ENCODE results near the gene ATE1.

Gene ATE1

GRCh38 chr10:121862649-121863048, 65.2 kb downstream of the ATE1 start:
- no peaks in the 10 kb centered on the region for H3K36me3 ChIP-seq (ENCODE audit: insufficient read depth, low read length)
- no peak overlapping the region for H3K4me3 ChIP-seq (ENCODE audit: low read depth in 1 of 2, low read length in 2 of 2)
- H3K27ac ChIP-seq (ENCODE audit: low read depth, low read length), result no peak overlapping the region
- H3K9me3 ChIP-seq (ENCODE audit: low read length), result no peaks in the 10 kb centered on the region
- H3K27me3 ChIP-seq (ENCODE audit: control insufficient read depth in 1 of 2, insufficient read depth in 2 of 2, low read length in 2 of 2), result no peaks in the 10 kb centered on the region
- no peak overlapping the region for H3K9ac ChIP-seq (ENCODE audit: low read length)
- no peaks in the 10 kb centered on the region for H3K4me1 ChIP-seq (ENCODE audit: insufficient read depth, low read length)

- H3K4me1 ChIP-seq (ENCODE audit: insufficient read depth, low read length), result no peaks in the 10 kb centered on the region
- H3K27me3 ChIP-seq (ENCODE audit: control insufficient read depth in 1 of 2, insufficient read depth in 2 of 2, low read length in 2 of 2), result no peaks in the 10 kb centered on the region
- no peak overlapping the region for H3K4me3 ChIP-seq (ENCODE audit: low read depth in 1 of 2, low read length in 2 of 2)
- no peak overlapping the region for H3K27ac ChIP-seq (ENCODE audit: low read depth, low read length)
- no peak overlapping the region for H3K9ac ChIP-seq (ENCODE audit: low read length)
- no peaks in the 10 kb centered on the region for H3K9me3 ChIP-seq (ENCODE audit: low read length)
- no peaks in the 10 kb centered on the region for H3K36me3 ChIP-seq (ENCODE audit: insufficient read depth, low read length)
Observed at GRCh38 chr10:121862042-121862441, 65.8 kb downstream of the ATE1 start.

- Histone ChIP-seq H3K36me3 (ENCODE audit: insufficient read depth, low read length) (no peaks in the 10 kb centered on the region), H3K27ac (ENCODE audit: low read depth, low read length) (no peak overlapping the region), H3K4me1 (ENCODE audit: insufficient read depth, low read length) (no peaks in the 10 kb centered on the region), H3K9ac (ENCODE audit: low read length) (no peak overlapping the region), H3K27me3 (ENCODE audit: control insufficient read depth in 1 of 2, insufficient read depth in 2 of 2, low read length in 2 of 2) (no peaks in the 10 kb centered on the region), H3K4me3 (ENCODE audit: low read depth in 1 of 2, low read length in 2 of 2) (no peak overlapping the region), H3K9me3 (ENCODE audit: low read length) (no peaks in the 10 kb centered on the region)
Observed at GRCh38 chr10:121860810-121861209, 67.0 kb downstream of the ATE1 start.

GRCh38 chr10:121854809-121855445, 72.9 kb downstream of the ATE1 start:
- Histone ChIP-seq H3K9ac (ENCODE audit: low read length) (no peak overlapping the region), H3K4me1 (ENCODE audit: insufficient read depth, low read length) (no peaks in the 10 kb centered on the region), H3K9me3 (ENCODE audit: low read length) (no peaks in the 10 kb centered on the region), H3K4me3 (ENCODE audit: low read depth in 1 of 2, low read length in 2 of 2) (no peak overlapping the region), H3K36me3 (ENCODE audit: insufficient read depth, low read length) (peaks cover 6% of the 10 kb centered on the region), H3K27me3 (ENCODE audit: control insufficient read depth in 1 of 2, insufficient read depth in 2 of 2, low read length in 2 of 2) (no peaks in the 10 kb centered on the region), H3K27ac (ENCODE audit: low read depth, low read length) (no peak overlapping the region)

GRCh38 chr10:121853950-121854349, 73.9 kb downstream of the ATE1 start:
- Histone ChIP-seq H3K27ac (ENCODE audit: low read depth, low read length) (no peak overlapping the region), H3K9ac (ENCODE audit: low read length) (no peak overlapping the region), H3K9me3 (ENCODE audit: low read length) (no peaks in the 10 kb centered on the region), H3K4me1 (ENCODE audit: insufficient read depth, low read length) (no peaks in the 10 kb centered on the region), H3K27me3 (ENCODE audit: control insufficient read depth in 1 of 2, insufficient read depth in 2 of 2, low read length in 2 of 2) (no peaks in the 10 kb centered on the region), H3K4me3 (ENCODE audit: low read depth in 1 of 2, low read length in 2 of 2) (no peak overlapping the region), H3K36me3 (ENCODE audit: insufficient read depth, low read length) (peaks cover 13% of the 10 kb centered on the region)

GRCh38 chr10:121851786-121852185, 76.0 kb downstream of the ATE1 start:
- no peak overlapping the region for H3K9ac ChIP-seq (ENCODE audit: low read length)
- no peaks in the 10 kb centered on the region for H3K9me3 ChIP-seq (ENCODE audit: low read length)
- H3K4me3 ChIP-seq (ENCODE audit: low read depth in 1 of 2, low read length in 2 of 2), result no peak overlapping the region
- H3K27me3 ChIP-seq (ENCODE audit: control insufficient read depth in 1 of 2, insufficient read depth in 2 of 2, low read length in 2 of 2), result no peaks in the 10 kb centered on the region
- no peak overlapping the region for H3K27ac ChIP-seq (ENCODE audit: low read depth, low read length)
- H3K36me3 ChIP-seq (ENCODE audit: insufficient read depth, low read length), result peaks cover 13% of the 10 kb centered on the region
- H3K4me1 ChIP-seq (ENCODE audit: insufficient read depth, low read length), result no peaks in the 10 kb centered on the region

GRCh38 chr10:121848082-121848481, 79.7 kb downstream of the ATE1 start:
- H3K4me3 ChIP-seq (ENCODE audit: low read depth in 1 of 2, low read length in 2 of 2), result no peak overlapping the region
- H3K27me3 ChIP-seq (ENCODE audit: control insufficient read depth in 1 of 2, insufficient read depth in 2 of 2, low read length in 2 of 2), result no peaks in the 10 kb centered on the region
- H3K4me1 ChIP-seq (ENCODE audit: insufficient read depth, low read length), result no peaks in the 10 kb centered on the region
- peaks cover 19% of the 10 kb centered on the region for H3K36me3 ChIP-seq (ENCODE audit: insufficient read depth, low read length)
- H3K9me3 ChIP-seq (ENCODE audit: low read length), result no peaks in the 10 kb centered on the region
- no peak overlapping the region for H3K9ac ChIP-seq (ENCODE audit: low read length)
- no peak overlapping the region for H3K27ac ChIP-seq (ENCODE audit: low read depth, low read length)

- no peak overlapping the region for H3K27ac ChIP-seq (ENCODE audit: low read depth, low read length)
- H3K4me1 ChIP-seq (ENCODE audit: insufficient read depth, low read length), result no peaks in the 10 kb centered on the region
- peaks cover 19% of the 10 kb centered on the region for H3K36me3 ChIP-seq (ENCODE audit: insufficient read depth, low read length)
- H3K9ac ChIP-seq (ENCODE audit: low read length), result no peak overlapping the region
- no peak overlapping the region for H3K4me3 ChIP-seq (ENCODE audit: low read depth in 1 of 2, low read length in 2 of 2)
- no peaks in the 10 kb centered on the region for H3K27me3 ChIP-seq (ENCODE audit: control insufficient read depth in 1 of 2, insufficient read depth in 2 of 2, low read length in 2 of 2)
- H3K9me3 ChIP-seq (ENCODE audit: low read length), result no peaks in the 10 kb centered on the region
Observed at GRCh38 chr10:121846555-121846954, 81.3 kb downstream of the ATE1 start.

- Histone ChIP-seq H3K36me3 (ENCODE audit: insufficient read depth, low read length) (peaks cover 14% of the 10 kb centered on the region), H3K27me3 (ENCODE audit: control insufficient read depth in 1 of 2, insufficient read depth in 2 of 2, low read length in 2 of 2) (no peaks in the 10 kb centered on the region), H3K9me3 (ENCODE audit: low read length) (no peaks in the 10 kb centered on the region), H3K4me3 (ENCODE audit: low read depth in 1 of 2, low read length in 2 of 2) (no peak overlapping the region), H3K4me1 (ENCODE audit: insufficient read depth, low read length) (no peaks in the 10 kb centered on the region), H3K9ac (ENCODE audit: low read length) (no peak overlapping the region), H3K27ac (ENCODE audit: low read depth, low read length) (no peak overlapping the region)
Observed at GRCh38 chr10:121845044-121845784, 82.6 kb downstream of the ATE1 start.

GRCh38 chr10:121844537-121844936, 83.3 kb downstream of the ATE1 start:
- no peak overlapping the region for H3K27ac ChIP-seq (ENCODE audit: low read depth, low read length)
- H3K9me3 ChIP-seq (ENCODE audit: low read length), result no peaks in the 10 kb centered on the region
- H3K4me1 ChIP-seq (ENCODE audit: insufficient read depth, low read length), result no peaks in the 10 kb centered on the region
- H3K4me3 ChIP-seq (ENCODE audit: low read depth in 1 of 2, low read length in 2 of 2), result no peak overlapping the region
- H3K27me3 ChIP-seq (ENCODE audit: control insufficient read depth in 1 of 2, insufficient read depth in 2 of 2, low read length in 2 of 2), result no peaks in the 10 kb centered on the region
- H3K9ac ChIP-seq (ENCODE audit: low read length), result no peak overlapping the region
- H3K36me3 ChIP-seq (ENCODE audit: insufficient read depth, low read length), result peaks cover 10% of the 10 kb centered on the region

- no peaks in the 10 kb centered on the region for H3K4me1 ChIP-seq (ENCODE audit: insufficient read depth, low read length)
- peaks cover 6% of the 10 kb centered on the region for H3K36me3 ChIP-seq (ENCODE audit: insufficient read depth, low read length)
- H3K9me3 ChIP-seq (ENCODE audit: low read length), result no peaks in the 10 kb centered on the region
- H3K9ac ChIP-seq (ENCODE audit: low read length), result no peak overlapping the region
- no peak overlapping the region for H3K27ac ChIP-seq (ENCODE audit: low read depth, low read length)
- H3K4me3 ChIP-seq (ENCODE audit: low read depth in 1 of 2, low read length in 2 of 2), result no peak overlapping the region
- H3K27me3 ChIP-seq (ENCODE audit: control insufficient read depth in 1 of 2, insufficient read depth in 2 of 2, low read length in 2 of 2), result no peaks in the 10 kb centered on the region
Observed at GRCh38 chr10:121843379-121843778, 84.5 kb downstream of the ATE1 start.

GRCh38 chr10:121841862-121842261, 86.0 kb downstream of the ATE1 start:
- no peak overlapping the region for H3K4me3 ChIP-seq (ENCODE audit: low read depth in 1 of 2, low read length in 2 of 2)
- no peaks in the 10 kb centered on the region for H3K9me3 ChIP-seq (ENCODE audit: low read length)
- no peak overlapping the region for H3K27ac ChIP-seq (ENCODE audit: low read depth, low read length)
- no peaks in the 10 kb centered on the region for H3K4me1 ChIP-seq (ENCODE audit: insufficient read depth, low read length)
- H3K27me3 ChIP-seq (ENCODE audit: control insufficient read depth in 1 of 2, insufficient read depth in 2 of 2, low read length in 2 of 2), result no peaks in the 10 kb centered on the region
- no peak overlapping the region for H3K9ac ChIP-seq (ENCODE audit: low read length)
- H3K36me3 ChIP-seq (ENCODE audit: insufficient read depth, low read length), result peaks cover 6% of the 10 kb centered on the region
